Gastrocnemius medialis (tissue), 4 donors: Measurements from ENCODE around the gene SELENOF.

Experiments
- POLR2A ChIP-seq, 2 donors: fragments of 450-650 bp; IDR thresholded peaks; one replicate each; pipeline ENCODE4 v1.6.1; 2017; ENCODE audit warnings: antibody characterized with exemption in 2 of 2, mild to moderate bottlenecking in 2 of 2, moderate library complexity in 2 of 2
- TF ChIP-seq, protein P1 (sequence below), 5 experiments: fragments of 450-650 bp in 3 of 5; fragments of 200-600 bp in 2 of 5; sonication (generic) in 2 of 5; IDR thresholded peaks in 4 of 5; conservative IDR thresholded peaks in 1 of 5; 1 replicate in 4 of 5; 2 replicates in 1 of 5; pipeline ENCODE4 v1.5.1; 2016 to 2019; ENCODE audit warnings: antibody characterized with exemption in 5 of 5, mild to moderate bottlenecking in 3 of 5, moderate library complexity in 3 of 5

DNA sequence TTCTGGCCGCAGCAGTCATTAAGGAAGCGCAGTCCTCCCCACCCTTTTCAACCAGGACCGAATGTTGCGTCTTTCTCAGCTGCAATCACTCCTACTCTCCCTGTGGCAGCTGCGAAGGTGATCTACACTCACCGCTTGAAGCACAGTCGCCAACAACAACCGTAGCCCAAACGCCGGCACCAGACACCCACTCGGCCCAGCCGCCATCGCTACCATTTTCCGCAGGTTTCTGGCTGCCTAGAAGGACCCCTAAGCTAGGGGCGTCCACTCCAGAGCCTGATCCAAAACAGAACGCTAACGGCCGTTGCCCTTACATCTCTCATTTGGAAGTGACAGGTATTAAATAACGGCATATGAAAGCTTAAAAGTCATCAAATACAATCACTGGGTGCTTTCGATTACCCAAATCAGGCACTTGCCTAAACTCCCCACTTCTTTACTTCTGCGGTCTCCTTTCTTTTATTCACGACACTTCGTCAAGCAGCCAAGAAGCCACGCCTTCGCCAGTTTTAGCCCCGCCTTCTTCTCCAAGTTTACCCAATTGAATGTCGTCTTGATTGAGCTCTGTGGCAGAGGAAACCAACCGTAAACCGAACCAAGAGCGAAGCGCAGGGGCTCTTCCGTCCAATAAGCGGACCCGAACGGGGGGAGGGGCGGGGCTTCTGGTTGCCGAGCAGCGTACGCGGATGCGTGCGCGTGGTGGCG, at the start of gene SELENOF:
- peak; percentile 18 to 86 for TF ChIP-seq POLR2A (IDR thresholded peaks at IDR 0.05)
- TF ChIP-seq, protein P1, sequence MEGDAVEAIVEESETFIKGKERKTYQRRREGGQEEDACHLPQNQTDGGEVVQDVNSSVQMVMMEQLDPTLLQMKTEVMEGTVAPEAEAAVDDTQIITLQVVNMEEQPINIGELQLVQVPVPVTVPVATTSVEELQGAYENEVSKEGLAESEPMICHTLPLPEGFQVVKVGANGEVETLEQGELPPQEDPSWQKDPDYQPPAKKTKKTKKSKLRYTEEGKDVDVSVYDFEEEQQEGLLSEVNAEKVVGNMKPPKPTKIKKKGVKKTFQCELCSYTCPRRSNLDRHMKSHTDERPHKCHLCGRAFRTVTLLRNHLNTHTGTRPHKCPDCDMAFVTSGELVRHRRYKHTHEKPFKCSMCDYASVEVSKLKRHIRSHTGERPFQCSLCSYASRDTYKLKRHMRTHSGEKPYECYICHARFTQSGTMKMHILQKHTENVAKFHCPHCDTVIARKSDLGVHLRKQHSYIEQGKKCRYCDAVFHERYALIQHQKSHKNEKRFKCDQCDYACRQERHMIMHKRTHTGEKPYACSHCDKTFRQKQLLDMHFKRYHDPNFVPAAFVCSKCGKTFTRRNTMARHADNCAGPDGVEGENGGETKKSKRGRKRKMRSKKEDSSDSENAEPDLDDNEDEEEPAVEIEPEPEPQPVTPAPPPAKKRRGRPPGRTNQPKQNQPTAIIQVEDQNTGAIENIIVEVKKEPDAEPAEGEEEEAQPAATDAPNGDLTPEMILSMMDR (IDR thresholded peaks at IDR 0.05 in 4 of 5, conservative IDR thresholded peaks at IDR 0.05 in 1 of 5), result peak in 1 of 5 experiments; percentile 23
